NCI-H2171 treated with DMSO at 0.1 percent for 48 hours (cell line): ENCODE results near the gene NDUFA13.

Experiments
- DNase-seq: peaks from one replicate; lab custom pipeline; 2025; lab: John Stamatoyannopoulos, UW

Gene NDUFA13

DNA sequence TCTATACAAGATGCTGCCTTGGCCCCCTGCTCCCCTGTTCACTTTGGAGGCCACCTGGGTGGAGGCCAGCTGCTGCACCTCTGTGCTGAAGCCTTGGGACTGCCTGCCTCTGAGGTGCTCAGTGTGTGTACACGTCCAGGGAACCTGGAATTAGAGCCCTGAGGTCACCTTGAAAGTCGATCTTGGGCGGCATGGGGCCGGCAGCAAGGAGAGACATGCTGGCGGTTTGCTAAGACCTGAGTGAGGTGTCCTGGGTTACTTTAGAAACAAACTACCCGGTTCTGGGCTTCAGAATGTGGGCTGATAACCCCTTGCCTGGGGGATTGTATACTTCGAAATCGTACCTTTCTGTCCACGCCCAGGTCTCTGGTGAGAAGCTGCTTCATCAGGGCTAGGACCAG, 26.2 kb upstream of the NDUFA13 start:
- DNase-seq: peak; percentile 28

DNA sequence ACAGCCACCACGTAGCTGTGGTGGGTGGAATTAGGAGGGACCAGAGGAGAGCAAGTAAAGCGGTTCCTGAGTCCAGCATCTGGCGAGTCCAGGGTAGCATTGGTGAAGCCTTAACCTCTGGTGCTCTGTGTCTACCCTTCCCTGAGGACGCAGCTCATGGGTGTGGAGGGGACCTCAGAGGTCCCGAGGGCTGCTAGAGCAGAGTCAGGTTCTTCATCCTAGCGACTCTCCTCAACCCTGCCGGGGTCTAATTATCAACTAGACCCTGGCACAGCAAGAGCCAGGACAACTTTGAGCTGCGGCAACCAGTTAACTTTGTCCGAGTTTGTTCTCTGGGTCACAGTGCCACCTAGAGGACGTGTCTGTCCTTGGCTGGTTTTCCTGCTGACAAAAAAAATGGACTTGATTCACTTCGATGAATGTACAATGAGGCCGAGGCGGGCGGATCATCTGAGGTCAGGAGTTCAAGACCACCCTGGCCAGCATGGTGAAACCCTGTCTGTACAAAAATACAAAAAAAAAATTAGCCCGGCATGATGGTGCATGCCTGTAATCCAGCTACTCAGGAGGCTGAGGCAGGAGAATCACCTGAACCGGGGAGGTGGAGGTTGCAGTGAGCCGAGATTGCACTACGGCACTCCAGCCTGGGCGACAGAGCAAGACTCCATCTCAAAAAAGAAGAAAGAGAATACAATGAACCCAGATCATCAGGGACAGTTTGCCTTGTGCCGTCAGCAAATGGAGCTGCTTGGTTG, 25.6 kb upstream of the NDUFA13 start:
- DNase-seq: peak; percentile 75

DNA sequence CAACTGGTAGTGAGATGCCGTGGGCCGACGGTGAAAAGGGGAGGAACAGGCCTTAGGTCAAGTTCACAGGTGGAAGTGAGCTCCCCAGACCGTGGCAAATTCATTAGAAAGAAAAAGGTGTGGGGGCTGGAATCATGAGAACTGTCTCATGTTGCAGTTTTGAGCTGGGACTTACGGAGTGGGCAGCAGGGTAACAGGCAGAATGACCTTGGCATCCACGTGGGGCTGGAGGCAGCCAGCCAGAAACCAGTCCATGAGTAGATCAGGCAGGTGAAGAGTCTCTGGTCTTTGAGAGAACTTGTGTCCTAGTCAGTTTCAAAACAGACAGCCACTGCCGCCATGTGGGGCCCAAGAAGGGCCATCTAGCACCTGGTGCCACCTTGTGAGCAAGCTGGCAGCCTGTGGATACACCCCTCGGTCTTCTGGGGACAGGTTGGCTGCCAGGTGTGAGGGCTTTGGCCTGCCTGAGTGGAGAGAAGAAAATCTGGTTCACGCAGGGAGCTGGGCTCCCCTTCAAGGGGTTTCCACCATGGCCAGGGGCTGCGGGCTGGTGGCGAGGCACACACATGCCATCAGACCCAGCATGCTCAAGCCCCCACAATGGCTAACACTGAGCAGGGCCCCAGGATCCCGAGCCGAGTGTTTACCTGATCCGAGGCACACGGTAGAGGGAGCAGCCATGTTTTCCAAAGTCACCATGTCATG, 24.6 kb upstream of the NDUFA13 start:
- no peak for DNase-seq

DNA sequence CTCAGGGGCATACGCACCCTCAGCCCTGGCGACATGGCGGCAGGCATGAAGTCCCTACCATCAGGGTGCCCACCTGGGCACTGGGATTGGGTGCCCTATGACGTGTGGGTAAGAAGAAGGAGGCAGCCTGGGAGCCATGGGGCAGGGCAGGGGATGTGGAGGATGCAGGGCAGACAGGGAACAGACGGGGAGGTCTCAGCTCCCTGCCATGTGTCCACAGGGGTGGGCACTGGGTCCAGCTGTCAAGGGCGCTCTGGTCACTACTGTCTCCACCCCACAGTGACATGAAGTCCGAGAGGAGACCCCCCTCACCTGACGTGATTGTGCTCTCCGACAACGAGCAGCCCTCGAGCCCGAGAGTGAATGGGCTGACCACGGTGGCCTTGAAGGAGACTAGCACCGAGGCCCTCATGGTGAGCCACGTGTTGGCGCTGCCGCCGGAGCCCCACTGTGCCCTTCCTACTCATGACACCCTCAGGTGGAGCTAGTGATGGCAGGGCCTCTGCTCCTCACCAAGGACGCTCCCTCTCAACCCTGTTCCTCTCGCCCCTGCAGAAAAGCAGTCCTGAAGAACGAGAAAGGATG, 23.9 kb upstream of the NDUFA13 start:
- no peak for DNase-seq

DNA sequence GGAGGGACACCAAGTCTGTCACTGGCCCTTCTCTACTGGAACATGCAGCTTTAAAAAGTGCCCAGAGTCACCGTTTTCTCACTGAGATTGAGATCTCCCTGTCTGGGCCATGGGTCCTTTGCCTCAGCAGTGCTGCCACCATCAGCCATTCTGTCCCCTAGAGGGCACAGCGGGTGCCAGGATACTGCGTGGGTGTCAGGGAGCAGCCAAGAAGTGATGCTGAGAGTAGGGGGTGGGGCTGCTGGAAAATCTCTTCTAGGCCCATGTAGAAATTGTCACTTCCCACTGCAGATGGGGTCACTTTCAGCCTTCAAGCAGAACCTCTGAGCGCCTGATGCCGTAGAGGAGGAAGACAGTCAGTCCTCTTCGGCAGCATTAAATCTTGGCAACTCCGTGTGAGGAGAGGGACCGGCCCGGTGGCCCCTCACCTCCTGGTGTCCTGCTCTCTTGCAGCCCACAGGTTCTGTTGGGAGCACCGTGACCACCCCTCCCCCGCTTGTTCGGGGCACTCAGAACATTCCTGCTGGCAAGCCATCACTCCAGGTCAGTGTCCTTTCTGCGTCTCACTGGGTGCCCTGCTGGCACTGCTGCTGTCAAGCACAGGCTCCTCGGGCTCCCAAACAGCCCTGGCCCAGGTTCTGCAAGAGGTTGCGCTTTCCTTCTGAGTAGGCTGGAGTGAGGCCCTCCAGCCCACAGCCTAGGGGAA, 22.0 kb upstream of the NDUFA13 start:
- DNase-seq: no peak

DNA sequence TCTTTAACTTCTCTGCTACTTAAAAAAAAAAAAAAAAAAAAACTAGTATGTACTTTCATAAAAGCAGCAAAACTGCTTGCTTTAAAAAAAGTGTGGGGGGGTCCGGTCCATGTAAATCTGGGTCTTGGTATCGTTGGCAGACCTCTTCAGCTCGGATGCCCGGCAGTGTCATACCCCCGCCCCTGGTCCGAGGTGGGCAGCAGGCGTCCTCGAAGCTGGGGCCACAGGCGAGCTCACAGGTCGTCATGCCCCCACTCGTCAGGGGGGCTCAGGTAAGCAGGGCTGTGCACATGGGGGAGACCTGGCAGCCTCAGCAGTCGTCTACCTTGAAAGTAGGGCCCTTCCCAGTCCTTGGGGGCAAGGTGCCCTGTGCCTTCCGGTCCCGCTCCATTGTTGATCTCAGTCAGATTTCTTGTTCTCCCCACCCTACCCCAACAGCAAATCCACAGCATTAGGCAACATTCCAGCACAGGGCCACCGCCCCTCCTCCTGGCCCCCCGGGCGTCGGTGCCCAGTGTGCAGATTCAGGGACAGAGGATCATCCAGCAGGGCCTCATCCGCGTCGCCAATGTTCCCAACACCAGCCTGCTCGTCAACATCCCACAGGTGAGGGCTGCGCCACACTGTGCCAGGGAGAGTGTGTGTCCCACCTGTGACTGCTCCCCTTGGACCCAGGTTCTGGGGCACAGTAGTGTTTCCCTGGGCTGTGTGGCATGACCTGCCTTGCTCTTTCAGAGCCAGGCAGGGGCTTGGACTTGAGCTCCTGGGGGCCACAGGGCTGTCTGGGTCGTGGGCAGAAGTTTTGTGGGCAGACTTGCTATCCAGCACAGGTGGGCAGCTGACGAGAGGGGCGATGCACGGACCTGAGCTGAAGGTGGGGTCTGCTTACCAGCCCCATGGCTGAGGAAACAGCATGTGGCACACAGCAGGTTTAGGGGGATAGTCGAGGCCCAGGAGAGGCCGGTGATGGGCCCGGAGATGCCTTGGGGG, 20.1 kb upstream of the NDUFA13 start:
- DNase-seq: no peak

DNA sequence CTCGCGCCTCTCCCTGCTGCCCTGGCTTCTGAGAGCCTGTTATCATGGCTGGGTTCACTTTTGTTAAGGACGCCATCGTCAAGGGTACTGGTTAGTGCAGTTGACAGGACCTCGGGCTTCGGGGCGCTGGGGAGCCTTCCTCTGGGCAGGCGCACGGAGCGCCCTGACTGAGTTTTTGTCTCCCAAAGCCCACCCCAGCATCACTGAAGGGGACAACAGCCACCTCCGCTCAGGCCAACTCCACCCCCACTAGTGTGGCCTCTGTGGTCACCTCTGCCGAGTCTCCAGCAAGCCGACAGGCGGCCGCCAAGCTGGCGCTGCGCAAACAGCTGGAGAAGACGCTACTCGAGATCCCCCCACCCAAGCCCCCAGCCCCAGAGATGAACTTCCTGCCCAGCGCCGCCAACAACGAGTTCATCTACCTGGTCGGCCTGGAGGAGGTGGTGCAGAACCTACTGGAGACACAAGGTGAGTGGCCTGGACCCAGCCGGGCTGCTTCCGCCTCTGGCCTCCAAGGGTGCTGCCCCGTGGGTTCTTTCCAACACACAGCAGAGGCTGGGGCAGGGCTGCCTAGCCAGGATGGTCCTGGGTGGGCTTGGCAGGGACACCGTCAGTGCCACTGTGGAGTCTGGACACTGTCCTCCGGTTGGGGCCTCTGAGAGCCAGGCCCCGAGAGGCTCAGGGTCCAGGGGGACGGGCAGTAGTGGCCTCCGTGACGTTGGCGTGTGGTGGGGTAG, 17.6 kb upstream of the NDUFA13 start:
- DNase-seq: no peak

DNA sequence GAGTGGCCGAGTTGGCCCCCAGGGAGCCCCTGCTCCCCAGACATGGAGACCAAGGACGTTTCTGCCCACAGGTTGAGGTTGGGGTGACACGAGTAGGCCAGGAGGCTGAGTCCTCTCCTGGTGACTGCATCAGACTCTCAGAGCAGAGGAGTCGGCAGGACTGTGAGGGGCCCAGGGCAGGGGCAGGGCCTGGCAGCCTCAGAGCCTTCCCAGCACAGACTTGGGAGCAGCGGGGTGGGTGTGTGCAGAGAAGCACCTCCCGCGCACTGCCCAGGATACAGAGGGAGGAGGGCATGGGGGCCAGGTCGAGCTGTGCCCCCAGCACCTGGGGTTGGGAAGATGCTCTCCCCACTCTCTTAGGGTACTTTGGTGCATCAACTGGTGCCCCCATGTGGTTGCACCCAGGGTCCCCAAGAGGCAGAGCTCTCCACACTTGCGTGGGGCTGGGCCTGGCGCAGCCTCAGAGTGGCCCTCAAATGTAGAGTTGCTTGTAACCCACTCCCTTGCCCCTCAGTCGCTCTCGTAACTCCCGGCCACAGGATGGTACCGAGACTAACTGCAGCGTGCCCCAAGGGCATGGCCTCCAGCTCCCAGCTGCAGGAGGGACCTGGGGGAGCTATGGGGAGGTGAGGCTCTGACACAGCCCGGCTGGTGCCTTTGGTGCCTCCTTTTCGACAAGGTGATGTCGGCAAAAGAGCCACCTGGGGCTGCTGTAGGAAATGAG, 16.6 kb upstream of the NDUFA13 start:
- DNase-seq: no peak

DNA sequence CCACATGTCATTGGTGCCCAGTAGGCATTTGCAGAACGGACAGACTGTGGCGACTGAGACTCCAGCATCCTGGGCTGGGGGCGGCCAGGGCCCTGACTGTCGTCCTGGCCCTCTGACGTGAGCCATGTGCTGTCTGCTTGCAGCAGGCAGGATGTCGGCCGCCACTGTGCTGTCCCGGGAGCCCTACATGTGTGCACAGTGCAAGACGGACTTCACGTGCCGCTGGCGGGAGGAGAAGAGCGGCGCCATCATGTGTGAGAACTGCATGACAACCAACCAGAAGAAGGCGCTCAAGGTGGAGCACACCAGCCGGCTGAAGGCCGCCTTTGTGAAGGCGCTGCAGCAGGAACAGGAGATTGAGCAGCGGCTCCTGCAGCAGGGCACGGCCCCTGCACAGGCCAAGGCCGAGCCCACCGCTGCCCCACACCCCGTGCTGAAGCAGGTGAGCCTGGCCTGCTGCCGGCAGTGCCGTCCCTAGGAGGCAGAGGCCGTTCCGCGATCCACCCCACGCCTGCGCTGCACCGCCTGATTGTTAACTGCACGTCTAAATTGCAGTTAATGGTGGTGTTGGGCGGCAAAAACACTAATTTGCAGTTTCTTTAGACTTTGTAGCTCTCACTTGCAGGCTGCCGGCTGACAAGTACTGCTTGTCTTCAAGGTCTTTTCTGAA, 14.9 kb upstream of the NDUFA13 start:
- no peak for DNase-seq

DNA sequence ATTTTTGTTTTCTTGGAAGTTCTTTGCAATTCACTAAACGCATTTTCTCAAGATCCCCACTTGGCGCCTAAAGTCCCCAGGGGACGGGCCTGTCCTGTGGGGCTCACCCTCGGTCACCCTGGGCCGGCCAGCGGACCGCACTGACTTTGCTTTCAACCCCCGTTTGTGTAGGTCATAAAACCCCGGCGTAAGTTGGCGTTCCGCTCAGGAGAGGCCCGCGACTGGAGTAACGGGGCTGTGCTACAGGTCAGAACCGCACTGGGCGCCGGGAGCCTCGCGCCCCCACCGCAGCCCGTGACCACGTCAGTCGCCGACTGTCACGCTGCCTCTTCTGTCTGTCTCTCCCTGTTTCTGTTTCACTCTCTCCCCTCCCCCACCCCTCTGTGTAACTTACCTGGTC, 14.2 kb upstream of the NDUFA13 start:
- no peak for DNase-seq

DNA sequence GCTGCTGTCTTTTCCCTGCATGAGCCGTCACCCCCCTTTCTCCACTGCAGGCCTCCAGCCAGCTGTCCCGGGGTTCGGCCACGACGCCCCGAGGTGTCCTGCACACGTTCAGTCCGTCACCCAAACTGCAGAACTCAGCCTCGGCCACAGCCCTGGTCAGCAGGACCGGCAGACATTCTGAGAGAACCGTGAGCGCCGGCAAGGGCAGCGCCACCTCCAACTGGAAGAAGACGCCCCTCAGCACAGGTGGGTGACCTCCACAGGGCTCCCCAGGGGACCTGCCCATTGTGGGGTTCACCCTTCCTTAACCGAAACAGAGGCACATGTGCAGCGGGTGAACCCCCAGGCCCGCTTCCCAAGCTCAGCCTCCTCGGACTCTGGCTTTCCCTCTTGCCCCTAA, 13.7 kb upstream of the NDUFA13 start:
- no peak for DNase-seq

DNA sequence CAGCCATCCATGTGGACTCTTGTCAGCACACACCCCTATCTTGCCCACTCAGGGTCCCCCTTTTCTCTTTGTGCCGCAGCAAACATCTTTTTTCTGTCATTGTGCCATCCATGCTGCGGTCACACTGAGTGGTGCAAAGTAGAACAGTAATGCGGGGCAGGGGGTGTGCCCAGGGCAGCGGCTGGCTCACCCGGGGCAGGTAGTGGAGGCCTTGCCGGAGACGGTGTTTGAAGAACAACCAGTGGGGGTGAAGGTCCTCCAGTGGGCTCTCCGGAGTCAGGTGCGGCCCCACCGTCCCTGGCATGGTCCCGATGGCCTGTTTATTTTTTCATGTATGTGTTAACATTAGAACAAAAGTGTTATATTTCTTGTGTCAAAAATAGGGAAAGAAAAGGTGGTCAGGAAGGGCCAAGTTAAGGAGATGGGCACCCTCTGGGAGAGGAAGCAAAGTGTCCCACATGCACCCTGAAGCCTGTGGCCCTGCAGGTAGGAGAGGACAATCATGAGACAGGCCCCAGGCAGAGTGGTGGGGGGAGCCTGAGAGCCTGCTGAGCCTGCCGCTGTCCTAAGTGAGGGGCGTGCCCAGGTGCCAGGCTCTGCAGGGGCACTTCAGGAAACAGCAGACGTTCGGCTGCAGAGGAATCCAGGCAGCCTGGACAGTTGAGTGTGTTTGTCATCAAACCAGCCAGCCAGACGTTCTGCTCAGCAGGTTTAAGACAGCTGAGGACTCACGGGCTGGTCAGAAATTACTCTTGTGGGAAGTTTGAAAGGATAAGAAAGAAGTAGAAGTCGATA, 13.0 kb upstream of the NDUFA13 start:
- no peak for DNase-seq

DNA sequence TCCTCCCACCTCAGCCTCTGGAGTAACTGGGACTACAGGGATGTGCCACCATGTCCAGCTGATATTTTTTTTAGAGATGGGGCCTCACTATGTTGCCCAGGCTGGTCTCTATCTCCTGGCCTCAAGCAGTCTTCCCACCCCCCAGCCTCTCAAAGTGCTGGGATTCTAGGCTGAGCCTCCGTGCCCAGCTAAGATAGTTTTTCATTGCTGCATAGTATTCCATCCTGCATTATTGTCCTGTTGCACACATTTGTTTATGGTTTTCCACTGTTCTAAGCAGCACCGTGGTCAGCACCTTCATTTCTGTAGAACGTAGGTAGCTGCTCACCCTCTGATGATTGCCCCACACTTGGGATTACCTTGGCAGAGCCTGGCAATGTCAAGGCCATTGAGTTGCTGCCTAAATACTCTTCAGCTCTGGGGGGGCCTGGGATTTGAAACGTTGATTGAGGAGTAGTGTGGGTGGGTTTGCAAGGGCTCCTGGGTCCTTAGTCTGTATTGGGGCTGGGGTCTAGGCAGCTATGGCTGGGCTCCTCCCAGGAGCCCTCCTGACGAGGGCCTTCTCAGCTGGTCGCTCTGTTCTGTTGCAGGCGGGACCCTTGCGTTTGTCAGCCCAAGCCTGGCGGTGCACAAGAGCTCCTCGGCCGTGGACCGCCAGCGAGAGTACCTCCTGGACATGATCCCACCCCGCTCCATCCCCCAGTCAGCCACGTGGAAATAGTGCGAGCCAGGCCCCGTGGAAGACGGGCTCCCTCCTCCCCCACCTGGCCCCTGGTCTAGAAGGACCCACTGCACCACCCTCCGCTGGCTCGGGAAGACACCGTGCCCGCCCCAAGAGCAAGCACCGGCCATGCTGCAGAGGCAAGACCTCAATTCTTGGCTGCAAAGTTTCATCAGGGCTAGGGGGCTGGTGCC, 11.0 kb upstream of the NDUFA13 start:
- no peak for DNase-seq

DNA sequence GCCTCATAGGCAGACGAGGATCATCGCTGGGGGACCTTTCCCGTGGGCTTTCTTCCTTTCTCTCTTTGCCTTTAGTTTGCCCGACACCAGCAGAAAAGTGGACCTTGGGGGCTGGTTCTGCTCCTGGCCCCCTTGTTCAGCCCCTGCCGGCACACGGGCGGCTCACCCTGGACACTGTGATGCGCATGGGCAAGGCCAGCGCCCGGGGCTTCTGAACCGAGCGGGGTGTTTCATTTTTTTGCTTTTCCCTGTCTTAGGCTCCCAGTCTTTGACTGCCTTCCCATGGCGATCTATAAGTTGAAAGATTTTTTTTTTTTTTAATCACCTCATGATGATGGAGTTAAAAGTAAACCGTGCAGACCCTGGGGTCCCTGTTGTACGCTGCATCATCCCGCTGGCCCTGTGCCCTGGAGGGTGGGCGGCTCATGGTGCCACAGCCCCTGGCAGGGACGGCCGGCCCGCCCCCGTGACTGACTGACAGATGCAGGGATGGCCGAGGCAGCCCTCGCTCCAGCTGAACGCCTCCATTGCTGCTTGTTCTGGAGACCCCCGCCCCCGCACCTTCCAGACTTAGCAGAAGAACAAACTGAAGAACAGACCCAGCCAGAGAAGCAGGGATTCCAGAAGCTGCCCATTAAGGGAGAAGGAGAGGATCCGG, 10.2 kb upstream of the NDUFA13 start:
- DNase-seq: no peak

DNA sequence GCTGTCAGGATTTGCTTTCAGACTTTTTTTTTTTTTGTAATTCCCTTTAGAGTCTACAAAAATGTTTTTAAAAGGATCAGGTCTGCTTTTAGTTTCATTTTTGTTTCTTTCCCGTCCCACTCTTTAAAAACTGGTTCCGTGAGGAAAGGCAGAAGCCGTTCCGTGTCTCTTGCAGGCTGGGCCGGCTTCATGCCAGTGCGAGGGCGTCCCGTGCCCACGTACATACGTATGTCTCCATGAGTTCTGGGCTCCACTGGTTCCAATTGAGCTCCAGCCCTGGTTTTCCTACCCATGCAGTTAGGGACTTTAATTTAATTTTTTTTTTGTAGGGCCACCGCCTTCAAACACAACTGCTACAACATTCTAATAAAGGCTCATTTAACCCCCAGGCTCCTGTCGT, 9.4 kb upstream of the NDUFA13 start:
- no peak for DNase-seq

DNA sequence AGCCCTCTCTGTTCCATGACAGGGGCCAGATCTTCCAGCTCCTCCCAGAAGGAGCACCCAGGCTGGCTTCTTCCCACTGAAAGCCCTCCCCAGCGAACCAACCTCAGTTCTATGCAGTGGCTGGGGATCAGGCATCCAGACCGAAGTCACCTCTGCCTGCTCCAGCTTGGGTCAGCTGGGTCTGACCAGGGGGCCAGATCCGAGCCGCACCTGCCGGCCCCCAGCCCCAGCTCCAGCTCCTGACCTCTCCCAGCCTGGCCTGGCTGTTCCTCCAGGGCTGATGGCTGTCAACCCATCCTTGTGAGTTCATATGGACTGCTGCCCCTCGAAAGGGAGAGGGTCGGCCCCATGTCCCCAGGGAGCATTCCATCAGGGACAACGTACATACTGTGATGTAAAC, 8.7 kb upstream of the NDUFA13 start:
- no peak for DNase-seq

DNA sequence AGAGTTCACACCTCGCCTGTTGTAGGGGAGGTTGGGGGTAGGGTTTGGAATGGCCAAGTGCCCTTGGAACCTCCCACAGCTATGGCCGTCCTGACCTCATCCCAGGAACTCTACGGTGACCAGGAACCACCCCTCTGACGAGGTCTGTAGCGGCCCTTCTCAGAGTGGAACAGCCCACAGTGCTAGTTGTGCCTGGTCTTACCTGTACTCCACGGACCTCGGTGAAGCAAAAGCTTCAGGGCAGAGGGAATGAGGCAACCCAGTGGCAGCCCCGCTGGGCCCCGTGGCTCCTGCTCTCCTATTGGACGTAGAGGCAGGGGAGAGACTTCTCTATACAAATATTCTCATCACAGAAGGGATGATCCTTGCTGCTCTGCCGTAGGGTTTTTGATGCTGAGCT, 7.8 kb upstream of the NDUFA13 start:
- DNase-seq: no peak
